ELF-1 (cell line): Measurements from ENCODE around the gene TMPRSS9.

Experiments
- DNase-seq: peaks from one replicate; pipeline ENCODE4 v3.0.0-alpha.2; 2016; ENCODE audit warnings: low read depth, low spot score

The TMPRSS9 gene

GRCh38 chr19:2329501-2329916 is 30.6 kb upstream of the TMPRSS9 start:
- DNase-seq = peak; percentile 56

GRCh38 chr19:2330255-2330631 is 29.8 kb upstream of the TMPRSS9 start:
- no peak for DNase-seq

GRCh38 chr19:2330632-2331284 is 29.3 kb upstream of the TMPRSS9 start:
- DNase-seq = peak; percentile 39

GRCh38 chr19:2331601-2332246 is 28.3 kb upstream of the TMPRSS9 start:
- DNase-seq = no peak

- DNase-seq = no peak
Measured at GRCh38 chr19:2332341-2333026, 27.6 kb upstream of the TMPRSS9 start.

DNA sequence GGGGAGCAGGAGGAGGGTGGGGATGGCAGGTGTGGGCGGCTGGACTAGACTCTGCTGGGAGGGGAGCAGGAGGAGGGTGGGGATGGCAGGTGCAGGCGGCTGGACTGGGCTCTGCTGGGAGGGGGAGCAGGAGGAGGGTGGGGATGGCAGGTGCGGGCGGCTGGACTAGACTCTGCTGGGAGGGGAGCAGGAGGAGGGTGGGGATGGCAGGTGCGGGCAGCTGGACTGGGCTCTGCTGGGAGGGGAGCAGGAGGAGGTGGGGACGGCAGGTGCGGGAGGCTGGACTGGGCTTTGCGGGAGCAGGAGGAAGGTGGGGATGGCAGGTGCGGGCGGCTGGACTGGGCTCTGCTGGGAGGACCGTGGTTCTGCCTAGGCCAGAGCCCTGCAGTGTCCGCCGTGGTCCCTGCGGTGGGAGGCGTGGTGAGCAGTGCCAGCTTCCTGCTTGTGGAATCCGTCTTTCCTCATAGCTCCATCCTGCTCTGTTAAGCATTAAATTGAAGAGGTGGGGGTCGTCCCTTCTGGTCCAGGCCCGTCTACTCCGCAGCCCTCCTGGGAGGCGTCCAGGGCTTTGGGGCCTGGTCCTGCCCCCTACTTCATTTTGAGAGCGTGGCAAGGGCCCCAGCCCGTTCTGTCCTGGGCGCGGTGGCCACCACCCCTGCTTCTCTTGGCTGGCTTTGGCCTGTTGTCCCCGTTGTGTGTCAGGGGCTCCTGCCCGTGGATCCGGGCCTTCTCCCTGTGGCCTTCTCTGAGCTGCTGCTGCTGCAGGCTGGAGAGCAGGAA is 26.8 kb upstream of the TMPRSS9 start:
- no peak for DNase-seq

DNA sequence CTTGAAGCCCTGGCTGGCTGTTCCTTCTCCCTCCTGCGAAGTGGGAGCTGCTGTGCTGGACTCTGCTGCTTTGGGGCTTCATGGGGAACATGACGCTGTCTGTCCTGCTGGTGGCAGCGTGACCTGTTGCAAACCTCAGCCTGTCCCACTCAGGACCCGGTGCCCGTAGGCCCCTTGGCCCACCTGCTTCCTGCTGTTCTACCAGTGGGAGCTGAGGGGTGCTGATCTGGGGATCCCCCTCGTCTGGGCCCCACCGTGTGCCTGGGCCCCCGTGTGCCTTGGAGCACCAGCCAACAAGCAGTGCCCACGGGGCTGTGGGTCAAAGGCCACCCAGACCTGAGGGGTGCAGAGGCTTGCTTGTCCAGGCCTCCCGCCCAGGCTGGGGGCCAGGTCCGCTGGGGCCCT is 26.3 kb upstream of the TMPRSS9 start:
- DNase-seq = no peak

DNA sequence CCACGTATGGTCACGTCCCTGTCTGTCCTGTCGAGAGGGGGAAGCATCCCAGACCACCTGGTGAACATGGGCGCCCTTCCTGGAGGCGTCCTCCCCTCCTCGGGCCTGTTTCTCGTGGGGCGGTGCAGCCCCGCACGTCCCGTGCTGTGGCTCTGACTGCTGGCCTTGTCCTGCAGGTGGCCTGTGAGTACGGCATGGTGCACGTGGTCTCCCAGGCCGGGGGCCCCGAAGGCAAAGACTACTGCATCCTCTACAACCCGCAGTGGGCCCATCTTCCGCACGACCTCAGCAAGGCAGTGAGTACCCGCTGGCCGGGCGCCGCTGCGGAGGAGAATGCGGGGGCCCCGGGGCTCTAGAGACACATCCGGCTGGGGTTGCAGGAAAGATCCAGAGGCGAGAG is 25.6 kb upstream of the TMPRSS9 start:
- no peak for DNase-seq

DNA sequence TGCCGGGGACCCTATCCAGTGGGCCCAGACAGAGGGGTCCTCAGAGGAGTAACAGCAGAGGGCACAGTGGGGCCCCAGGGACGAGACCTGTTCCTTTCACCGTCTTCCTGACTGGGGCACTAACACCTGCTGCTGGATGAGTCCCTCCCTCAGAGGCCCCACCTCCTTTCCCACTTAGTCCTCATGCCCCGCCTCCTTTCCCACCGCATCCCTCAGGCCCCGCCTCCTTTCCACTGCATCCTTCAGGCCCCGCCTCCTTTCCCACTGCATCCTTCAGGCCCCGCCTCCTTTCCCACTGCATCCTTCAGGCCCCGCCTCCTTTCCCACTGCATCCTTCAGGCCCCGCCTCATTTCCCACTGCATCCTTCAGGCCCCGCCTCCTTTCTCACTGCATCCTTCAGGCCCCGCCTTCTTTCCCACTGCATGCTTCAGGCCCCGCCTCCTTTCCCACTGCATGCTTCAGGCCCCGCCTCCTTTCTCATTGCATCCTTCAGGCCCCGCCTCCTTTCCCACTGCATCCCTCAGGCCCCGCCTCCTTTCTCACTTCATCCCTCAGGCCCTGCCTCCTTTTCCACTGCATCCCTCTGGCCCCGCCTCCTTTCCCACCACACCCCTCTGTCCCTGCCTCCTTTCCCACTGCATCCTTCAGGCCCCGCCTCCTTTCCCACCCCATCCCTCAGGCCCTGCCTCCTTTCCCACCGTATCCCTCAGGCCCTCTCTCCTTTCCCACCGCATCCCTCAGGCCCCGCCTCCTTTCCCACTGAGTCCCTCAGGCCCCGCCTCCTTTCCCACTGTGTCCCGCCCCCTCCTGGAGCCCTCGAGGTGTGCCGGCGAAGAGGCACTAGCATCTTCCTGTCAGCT is 24.8 kb upstream of the TMPRSS9 start:
- DNase-seq = no peak

- no peak for DNase-seq
Measured at GRCh38 chr19:2335848-2336247, 24.2 kb upstream of the TMPRSS9 start.

DNA sequence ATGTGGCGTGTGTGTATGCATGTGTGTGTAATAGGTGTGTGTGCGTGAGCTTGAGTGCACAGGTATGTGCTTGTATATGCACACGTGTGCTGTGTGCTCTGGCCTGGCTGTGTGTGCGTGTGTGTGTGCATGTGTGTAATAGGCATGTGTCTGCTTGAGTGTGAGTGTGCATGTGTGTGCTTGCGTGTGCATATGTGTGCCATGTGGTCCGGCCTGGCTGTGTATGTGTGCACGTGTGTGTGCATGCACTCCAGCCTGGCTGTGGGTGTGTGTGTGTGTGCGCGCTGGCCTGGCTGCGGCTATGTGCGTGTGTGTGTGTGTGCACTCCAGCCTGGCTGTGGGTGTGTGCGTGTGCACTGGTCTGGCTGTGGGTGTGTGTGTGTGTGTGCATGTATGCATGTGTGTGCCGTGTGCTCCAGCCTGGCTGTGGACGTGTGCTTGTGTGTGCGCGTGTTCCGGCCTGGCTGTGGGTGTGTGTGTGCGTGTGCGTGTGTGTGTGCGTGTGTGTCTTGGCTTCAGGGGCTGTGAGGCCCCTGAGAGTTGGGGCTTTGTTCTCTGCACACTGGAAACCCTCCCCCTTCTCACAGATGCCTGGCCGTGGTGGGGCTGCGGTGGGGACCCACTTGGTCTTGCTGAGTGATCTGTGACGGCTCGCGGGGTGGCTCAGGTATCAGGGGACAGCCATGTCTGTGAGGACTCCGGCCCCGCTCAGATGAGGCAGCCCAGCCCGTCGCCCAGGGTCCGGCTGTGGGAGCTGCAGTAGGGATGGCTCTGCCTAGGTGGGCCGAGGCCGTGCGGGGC is 23.3 kb upstream of the TMPRSS9 start:
- DNase-seq = no peak

- DNase-seq = peak; percentile 89
Measured at GRCh38 chr19:2337329-2337707, 22.7 kb upstream of the TMPRSS9 start.

GRCh38 chr19:2338055-2338615 is 21.9 kb upstream of the TMPRSS9 start:
- DNase-seq = no peak

DNA sequence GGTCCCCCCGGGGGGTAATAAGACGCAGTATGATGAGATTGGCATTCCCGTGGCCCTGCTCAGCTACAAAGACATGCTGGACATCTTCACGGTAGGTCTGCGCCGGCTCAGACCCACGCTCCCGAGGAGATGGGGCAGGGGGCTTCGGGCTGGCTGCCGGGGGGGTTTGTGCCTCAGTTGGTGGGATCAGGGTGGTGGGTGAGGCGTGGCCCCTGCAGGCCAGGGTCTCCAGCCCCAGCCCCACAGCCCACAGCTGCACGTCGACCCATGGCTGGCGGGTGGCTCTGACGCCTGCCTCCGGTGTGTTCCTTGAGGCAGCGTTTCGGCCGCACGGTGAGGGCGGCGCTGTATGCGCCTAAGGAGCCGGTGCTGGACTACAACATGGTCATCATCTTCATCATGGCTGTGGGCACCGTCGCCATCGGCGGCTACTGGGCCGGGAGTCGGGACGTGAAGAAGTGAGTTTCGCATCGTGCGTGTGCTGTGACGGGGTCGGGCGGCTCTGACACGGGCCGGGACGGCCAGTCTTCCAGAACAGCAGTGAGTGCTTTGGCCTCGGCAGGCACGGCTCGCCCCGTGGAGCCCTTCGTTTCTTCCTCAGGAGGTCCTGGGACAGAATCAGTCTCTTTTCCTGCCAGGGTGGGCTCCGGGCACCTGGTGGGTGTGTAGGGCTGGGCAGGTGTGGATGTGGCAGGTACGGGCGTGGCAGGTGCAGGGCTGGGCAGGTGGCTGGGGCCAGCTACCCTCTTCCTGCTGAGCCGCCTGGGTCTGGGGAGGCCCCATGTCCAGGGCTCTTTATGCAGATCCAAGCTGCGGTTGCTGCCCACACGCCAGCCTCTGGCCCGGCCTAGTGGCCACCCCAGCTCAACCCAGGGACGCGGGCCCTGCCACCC is 21.1 kb upstream of the TMPRSS9 start:
- DNase-seq = no peak

GRCh38 chr19:2339644-2340310 is 20.3 kb upstream of the TMPRSS9 start:
- no peak for DNase-seq

DNA sequence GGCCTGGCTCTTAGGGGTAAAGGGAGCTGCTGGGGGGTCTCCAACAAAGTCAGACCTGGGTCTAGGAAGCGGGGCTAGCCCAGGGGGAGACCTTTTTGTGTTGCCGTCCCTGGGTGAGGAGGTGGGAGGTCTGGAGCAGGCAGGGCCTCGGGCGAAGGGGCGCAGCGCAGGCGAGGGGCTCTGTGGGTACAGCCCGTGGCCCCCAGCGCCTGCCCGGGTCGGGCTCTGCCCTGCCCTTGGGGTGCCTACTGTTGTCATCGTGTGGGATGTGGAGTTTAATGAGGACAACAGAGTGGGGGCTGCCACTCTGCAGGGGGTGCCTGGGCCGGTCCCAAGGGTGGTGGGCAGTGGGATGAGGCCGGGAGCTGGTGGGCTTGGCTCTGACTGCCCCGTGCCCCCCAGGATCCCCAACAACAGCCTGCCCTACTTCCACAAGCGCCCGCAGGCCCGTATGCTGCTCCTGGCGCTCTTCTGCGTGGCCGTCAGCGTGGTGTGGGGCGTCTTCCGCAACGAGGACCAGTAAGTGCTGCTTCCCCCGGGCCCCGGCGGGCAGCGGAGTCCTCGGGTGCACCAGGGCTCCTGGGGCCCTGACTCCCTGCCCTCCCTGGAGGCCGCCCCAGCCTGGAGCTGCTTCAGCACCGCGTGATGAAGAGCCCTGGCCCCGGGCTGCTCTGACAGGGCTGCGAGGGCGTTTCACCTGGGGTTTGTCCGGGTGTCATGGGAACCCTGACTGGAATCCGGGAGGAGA is 19.4 kb upstream of the TMPRSS9 start:
- no peak for DNase-seq

GRCh38 chr19:2341244-2341751 is 18.8 kb upstream of the TMPRSS9 start:
- DNase-seq = no peak

GRCh38 chr19:2341982-2342381 is 18.1 kb upstream of the TMPRSS9 start:
- DNase-seq = peak; percentile 75
